COLO668 (cell line): Measurements from ENCODE around the gene PACRG.
"Not testable (repeated sequence)": the region's sequence is repeated elsewhere in the genome, so short reads cannot be mapped to it uniquely, and the experiment has no call there.

Source experiments
- DNase-seq: peaks from one replicate; lab custom pipeline; 2025; ENCODE audit not compliant: unreplicated experiment; lab: John Stamatoyannopoulos, UW

The PACRG gene

DNA sequence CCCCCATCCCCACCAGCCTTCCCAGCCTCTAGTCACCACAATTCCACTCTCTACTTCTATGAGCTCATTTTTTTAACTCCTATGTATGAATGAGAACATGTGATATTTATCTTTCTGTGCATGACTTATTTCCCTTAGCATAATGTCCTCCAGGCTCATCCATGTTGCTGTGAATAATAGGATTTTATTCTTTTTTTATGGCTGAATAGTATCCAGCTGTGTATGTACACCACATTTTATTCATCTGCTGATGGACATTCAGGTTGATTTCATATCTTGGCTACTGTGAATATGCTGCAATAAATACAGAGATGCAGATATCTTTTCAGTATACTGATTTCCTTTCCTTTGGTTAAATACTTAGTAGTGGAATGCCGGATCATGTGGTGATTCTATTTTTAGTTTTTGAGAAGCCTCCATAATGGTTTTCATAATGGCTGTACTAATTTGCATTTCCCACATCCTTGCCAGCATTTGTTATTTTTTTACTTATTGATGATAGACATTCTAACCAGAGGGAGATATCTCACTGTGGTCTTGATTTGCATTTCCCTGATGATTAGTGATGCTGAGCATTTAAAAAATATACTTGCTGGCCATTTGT lies 194.9 kb downstream of the PACRG start:
- no peak for DNase-seq

DNA sequence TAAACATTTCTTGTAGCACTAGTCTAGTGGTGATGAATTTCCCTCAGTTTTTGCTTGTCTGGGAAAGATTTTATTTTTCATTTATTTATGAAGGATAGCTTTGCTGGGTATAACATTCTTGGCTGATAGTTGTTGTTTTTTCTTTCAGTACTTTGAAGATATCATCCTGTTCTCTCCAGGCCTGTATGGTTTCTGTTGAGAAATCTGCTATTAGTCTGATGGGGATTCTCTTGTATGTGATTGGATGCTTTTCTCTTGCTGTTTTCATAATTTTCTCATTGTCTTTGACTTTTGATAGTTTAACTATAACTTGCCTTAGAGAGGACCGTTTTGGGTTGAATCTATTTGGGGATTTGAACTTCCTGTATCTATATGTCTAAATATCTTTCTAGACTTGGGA lies 207.1 kb downstream of the PACRG start:
- DNase-seq: no peak

DNA sequence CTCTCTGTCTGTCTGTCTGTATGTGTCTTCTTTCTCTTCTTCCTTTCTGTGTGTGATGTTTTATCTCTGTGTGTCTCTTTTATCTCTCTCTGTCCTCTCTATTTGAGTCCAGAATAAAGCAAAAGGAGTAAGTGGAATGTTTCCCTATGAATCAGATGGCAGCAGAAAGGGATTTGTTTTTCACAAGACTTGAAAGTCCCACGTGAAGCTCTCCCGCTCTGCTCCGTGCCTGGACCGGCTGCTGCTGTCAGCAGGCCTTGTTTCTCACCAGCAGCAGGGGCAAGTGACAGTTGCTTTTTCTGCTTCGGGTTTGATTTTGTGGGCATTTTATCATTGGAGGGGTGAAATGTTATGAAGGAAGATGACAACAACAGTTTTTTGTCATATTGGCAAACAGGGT lies 212.7 kb downstream of the PACRG start:
- DNase-seq: no peak

DNA sequence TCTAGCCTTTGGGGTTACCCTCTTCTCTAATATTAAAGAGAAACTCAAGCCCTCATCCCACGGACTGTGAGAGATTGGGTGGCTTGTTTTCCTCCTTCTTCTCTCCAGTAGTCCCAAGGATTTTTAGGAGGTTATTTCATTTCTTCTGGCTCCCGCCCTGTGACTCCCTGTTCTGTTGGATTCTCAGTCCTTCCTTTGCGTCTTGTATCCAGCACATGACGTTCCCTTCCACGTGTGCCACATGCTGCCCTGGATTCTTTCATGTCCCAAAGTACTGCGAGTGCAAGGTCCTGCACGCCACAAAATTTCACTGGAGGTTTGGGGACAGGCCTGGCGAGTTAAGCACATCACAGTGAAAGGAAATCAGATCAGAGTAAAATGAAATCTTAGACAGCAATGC lies 213.4 kb downstream of the PACRG start:
- no peak for DNase-seq

DNA sequence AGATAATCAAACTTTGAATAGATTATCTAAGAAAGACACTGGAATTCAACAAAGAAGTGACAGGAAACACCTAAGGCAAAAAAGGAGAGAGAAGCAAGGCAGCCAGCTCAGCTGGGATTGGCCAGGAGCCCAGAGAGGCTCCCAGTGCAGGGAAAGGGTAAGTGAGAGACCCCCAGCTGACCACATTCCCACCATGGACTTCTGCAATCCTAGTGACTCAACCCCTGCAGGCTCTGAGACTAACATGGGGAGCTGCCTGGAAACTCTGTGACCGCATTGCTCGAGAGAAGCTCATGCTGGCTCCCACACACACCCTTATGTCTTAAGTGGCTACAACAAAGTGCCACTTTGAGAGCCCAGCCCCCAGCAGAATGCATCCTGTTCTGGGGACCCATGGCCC lies 215.1 kb downstream of the PACRG start:
- DNase-seq: no peak

DNA sequence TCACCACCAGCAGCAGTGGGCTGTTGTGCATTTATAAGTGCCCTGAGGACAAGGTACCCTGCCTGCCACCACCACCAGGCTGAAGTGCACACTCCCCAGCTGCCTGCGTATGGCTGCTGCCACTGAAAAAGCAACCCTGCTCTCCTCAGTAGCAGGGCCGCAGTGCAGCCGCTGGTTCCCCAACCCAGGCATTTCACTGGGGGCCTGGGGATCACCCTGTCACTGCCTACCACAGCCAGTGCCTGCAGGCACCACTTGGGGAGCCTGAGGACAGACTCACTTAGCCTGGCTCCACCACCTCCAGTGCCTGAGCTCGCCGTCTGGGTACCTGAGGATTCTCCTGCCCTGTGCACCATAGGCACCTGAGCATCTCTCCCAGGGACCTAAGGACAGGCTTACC lies 215.6 kb downstream of the PACRG start:
- DNase-seq: no peak

DNA sequence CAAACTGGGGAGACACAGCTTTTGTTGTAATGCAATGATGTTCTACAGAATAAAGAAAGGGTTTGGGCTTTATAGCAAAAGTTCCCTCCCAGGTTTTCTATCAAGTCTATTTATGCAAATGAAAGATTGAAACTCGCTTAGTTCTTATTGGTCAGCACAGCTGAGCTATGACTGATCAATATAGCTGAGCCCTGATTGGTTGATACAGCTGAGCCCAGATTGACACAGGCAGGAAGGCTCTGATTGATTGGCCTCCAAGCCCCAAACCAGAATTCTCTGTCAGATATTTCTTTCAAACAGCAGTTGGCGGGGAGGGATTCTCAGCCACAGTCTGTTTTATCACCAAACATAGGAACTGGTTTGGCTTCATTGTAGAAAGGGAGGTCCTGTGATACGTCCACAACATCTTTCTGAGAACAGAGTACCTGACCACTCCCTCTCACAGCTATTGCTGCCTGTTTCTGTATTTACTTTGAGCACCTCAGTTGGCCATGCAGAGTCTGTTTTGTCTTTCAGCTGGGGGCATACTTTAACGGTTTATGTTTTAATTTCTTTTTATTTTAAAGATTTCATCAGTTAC lies 223.5 kb downstream of the PACRG start:
- DNase-seq: no peak

DNA sequence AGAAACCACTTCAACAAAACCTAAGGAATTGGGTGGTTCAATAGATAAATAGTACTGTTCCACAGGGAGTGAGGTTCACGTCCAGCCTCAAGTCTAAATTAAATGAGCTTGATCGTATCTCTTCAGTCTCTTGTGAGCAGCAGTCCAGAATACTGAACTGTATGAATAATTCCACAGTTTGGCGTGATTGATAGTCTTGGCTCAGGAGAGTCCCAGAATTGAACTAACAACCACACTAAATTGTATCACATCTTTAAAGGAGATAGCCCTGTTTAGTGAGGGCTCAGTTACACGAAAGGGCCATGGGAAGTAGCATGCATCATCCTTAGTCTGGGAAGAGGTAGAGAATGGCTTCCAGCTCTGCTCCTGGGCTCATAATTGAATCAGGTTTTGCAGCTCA lies 224.6 kb downstream of the PACRG start:
- no peak for DNase-seq

DNA sequence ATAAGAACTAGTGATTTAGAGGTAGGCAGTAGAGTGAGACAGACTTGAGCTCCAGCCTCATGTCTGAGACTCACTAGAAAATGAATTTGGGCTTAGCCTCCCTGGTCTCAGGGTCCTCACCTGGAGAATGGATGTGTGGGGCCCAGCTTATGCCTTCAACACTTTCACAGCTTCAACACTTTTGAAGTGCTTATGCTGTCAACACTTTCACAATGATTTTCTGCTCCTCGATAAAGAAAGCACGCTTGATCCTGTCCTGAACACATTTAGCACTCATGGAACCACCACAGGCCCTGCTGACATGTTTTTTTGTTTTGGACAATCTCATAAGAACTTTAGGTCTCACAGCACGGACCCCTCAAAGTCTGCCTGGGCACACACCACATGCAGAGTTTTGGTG lies 229.3 kb downstream of the PACRG start:
- no peak for DNase-seq

DNA sequence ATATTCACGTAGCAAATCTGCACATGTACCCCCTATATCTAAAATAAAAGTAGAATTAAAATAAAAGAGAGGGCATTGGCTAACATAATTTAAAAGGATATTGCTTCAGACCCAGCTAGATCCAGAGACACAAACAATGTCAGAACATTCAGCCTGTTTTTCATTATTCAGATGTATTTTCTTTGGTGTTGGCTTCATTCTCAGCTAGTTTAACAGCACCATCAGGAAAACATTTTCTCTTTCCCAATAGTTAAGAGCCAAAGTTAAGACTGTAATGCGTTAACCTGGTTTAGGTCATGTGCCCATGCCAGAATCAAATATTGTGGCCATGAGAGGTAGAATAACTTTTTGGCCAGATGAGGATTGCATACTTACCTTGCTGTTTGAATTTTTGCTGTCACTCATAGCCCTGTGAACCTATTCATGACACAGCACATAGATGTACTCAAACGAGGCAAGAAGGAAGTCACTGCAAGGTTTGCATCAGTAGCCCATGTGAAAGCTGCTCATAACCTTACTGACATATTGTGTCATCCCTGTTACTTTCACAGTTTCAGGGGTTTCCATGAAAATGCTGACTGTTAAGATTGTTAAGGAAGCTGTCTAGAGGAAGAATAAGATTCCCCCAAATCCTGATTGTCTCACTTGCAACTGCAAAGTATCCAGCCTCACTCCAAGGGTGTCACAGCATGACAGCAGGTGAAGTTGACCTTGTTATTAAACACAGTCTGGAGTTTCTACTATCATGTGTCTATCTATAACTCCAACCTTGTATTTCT lies 233.1 kb downstream of the PACRG start:
- no peak for DNase-seq

DNA sequence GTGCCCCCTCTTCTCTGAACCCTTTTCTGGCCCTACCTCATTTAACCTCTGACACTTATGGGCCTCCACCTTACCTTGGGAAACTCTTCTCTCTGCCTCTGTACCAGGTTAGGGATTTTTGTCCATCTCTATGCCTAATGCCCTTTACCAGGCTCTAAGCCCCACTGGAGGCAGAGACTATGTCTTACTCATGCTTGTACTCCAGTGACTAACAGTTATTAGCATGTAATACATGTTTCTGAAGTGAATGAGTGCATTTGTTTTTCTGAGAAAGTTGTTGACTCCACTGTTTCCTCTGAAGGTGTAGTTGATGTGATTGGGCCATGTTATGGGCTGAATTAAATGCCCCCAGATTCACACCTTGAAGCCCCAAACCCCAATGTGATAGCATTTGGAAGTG lies 234.3 kb downstream of the PACRG start:
- DNase-seq: no peak

DNA sequence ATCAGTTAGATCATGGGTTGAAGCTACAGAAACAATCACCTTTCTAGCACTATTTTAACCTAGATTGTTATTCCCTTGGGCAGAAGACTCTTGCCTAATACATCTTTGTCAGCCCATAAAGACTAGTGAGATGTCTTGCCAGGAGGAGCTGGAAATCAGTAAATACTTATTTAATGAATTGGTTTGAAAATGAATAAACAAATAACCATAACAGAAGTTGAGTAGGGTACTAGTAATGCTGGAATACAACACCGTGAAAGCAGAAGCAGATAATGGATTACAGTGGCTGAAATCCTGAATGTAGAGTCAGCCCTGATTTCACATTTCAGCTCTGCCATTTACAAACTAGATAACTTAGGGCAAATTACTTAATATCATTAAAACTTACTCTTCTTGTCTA lies 236.1 kb downstream of the PACRG start:
- DNase-seq: no peak

DNA sequence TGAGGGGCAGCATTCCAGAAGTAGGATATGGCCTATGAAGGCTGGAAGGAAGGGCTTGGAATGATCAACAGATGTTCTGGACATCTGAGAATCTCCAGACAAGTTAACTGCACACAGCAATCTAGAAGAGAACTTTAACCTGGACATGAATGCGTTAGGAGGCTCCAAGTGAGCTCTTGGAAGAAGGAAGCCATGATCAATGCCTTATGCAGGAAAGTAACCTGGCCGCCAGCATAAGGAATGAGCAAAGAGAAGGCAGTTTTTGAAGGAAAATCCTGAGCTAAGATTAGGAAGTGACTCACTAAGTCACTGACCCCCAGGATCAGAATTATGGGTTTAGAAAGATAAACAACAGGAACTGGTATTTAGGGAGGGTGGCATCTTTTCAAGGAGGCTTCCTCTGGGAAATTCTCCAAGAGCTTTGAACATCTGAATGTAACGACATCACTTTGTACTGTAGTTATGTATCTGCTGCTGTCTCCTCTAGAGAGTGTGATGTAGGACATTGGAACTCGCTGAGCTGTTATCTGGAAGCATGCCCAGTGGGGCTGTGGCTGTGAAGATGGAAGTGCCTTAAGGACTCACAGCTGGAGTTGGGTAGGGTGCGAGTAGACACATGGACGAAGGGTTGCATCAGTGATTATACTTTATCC lies 236.8 kb downstream of the PACRG start:
- DNase-seq: no peak

DNA sequence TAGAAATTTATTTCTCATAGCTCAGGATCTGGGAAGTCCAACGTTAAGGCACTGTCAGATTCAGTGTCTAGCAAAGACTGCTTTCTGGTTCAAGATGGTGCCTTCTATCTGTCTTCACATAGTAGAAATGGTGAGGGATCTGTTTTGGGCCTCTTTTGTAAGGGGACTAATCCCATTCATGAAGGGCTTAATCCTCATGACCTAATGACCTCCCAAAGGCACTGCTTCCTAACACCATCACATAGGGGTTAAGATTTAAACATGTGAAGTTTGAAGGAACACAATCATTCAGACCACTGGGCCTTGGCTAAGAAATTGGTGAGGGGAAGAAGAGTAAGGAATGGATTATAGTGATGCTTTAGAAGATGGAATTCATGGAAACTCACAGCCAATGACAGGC lies 237.6 kb downstream of the PACRG start:
- DNase-seq: no peak

DNA sequence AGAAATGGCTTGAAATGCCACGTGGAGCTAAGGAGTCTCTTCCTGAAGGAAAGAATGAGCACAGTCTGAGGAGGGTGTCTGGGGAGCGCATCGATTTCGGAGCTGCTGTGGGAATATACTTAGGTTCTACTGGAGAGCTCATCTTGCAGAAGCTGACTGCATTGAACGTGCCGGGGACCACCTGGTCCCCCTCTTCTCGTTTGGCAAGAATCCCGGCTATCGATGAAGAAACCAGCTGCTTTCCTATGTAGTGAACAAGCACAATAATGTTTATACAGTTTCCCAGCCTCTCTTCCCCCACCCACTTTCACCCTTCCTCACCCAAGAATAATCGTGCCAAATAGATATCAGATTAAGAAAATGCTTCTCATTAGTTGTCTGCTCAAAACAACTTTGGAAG lies 242.5 kb downstream of the PACRG start:
- no peak for DNase-seq

DNA sequence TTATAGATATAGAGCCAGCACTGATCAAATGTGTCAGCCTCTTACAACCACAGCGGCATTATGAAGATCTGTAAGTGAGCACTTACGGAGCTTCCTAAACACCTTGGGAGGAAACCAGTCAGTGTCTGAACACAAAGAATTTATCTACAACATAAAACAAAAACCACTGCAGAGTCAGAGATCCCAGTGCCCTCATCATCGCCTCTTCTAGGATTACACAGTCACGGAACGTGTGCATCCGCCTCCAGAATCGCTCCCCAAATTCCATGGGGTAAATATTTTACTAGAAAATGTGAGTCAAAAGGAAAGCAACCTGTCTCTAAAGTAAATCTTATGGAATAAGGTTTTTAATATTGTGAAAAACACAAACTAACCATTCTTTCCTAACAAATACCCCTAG lies 243.6 kb downstream of the PACRG start:
- no peak for DNase-seq

DNA sequence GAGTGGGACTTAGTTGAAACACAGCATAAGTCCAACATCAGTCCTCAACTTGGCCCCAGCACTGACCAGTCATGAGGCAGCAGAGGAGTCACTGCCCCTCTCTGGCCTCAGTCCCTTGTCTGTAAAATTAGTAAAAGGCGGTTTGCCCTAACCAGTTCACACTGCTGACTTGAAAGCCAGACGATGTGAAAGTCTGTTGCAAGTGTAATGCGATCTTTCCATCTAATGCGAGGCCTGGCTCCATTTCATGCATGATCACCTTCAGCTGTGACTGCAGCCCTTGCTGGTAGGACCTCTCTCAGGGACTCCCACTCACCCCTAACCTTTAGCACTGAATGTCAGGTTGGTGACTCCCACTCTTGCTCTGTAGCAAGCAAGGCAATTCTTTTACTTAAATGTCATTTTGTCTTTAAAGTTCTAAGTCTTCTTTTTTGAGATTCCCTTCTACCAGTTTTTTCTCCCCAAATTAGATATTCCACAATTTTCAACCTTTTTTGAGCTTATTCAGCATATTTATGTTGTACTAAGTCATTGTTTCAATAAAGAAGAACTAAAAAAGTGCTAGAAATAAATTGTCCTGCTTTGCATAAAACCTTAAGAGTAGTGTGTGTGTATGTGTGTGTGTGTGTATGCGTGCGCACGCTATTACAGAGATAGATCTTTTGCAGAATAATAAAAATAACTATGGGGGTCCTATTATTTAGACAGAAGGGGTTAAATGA lies 245.5 kb downstream of the PACRG start:
- no peak for DNase-seq

DNA sequence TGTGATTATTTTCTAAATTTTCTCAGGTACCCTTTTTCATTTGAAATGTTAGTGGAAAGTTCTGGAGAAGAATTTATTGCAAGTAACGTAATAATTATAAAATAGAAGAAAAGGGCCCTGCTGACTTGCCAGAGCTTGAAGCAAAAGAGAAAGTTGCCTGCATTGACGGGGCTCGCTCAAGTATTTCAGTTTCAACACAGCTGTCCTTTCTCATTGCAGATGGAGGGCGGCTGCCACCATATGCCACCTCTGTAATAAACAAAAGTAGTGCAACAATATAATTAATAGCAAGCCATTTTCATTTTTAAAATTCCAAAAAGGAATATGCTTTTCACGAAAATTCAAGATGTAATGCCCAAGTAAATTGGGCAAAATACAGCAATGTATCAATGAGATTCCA lies 246.2 kb downstream of the PACRG start:
- no peak for DNase-seq

DNA sequence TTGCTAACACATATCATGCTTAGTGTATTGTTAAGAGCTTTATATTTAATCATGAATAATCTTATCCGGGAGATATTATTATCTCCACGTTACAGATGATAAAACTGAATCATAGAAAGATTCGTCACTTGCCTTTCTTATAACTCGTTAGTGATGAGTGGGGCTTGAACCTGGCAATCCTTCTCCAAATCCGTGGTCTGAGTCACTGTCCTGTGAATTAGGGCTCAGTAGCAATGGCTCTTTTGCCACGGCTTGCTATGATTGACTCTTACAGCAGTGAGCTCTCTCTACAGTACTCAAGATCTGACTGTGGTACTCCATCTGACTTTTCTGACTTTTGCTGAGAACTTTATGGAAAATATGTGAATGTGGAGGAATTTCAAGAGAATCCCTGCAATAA lies 246.9 kb downstream of the PACRG start:
- no peak for DNase-seq

DNA sequence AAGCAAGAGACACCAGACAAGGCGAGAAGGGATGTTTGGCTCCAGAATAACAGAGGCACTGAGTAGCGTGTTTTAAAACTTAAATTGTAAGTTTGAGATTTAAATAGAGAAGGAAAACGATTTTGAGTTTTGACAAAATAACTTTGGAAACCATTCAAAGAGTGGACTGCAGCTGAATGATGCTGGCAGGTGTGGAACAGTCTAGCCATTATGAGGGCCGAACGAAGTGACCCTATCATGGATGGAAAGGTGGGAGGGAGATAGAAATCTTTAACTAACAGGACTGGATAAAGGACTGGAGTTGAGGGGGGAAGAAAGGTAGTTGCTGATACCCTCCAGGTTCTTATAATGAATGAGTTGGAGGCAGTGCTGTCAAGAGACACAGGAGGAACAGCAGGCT lies 248.4 kb downstream of the PACRG start:
- no peak for DNase-seq

DNA sequence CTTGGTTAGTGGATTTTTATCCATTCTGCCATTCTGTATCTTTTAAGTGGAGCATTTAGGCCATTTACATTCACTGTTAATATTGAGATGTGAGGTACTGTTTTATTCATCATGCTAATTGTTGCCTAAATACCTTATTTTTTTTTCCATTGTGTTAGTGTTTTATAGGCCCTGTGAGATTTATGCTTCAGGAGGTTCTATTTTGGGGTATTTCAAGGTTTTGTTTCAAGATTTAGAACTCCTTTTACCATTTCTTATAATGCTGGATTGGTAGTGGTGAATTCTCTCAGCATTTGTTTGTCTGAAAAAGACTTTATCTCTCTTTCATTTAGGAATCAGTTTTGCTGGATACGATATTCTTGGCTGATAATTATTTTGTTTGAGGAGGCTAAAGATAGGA lies 255.5 kb downstream of the PACRG start:
- DNase-seq: not testable (repeated sequence)

DNA sequence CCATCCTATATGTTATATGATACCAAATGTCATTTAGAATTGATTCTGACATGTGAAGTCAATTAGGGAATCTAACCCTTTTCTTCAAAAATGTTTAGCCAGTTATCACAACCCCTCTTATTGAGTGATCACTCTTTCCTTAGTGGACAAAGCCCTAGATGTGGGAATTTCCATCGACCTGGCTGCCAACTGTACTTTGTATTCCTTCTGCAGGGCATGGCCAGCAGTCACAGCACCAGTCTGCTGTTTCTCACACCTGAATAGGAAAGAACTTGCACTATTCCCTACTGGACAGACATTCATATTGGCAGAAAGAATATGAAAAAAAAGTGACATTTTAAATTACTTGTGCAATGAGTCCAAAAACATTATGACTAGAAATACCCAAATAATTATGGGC lies 271.0 kb downstream of the PACRG start:
- no peak for DNase-seq
